Activated naive CD4-positive, alpha-beta T cell treated with anti-CD3 and anti-CD28 coated beads, Interleukin-2, amount 10 ng/mL, durations not matched to agents 7 days and 5 days (primary cell): ENCODE results near the gene KRTAP1-1.
"Not testable (repeated sequence)": the region's sequence is repeated elsewhere in the genome, so short reads cannot be mapped to it uniquely, and the experiment has no call there.

Experiments
- CTCF ChIA-PET: fragments of 350-600 bp; sonication (Branson Sonifier 250); formaldehyde crosslinking; loops from one replicate; lab custom pipeline; 2021; ENCODE audit warnings: antibody characterized with exemption; lab: Charles Lee
- DNase-seq: peaks from one replicate; pipeline ENCODE4 v3.0.0-alpha.2; 2020
- H3K27ac Mint-ChIP-seq: one replicate; pipeline ENCODE4 v1.8.0; 2021; ENCODE audit warnings: mild to moderate bottlenecking, moderate library complexity, mixed read lengths
- H3K27me3 Mint-ChIP-seq: one replicate; pipeline ENCODE4 v1.8.0; 2021; ENCODE audit warnings: mild to moderate bottlenecking, mixed read lengths
- H3K36me3 Mint-ChIP-seq: one replicate; pipeline ENCODE4 v1.8.0; 2021; ENCODE audit warnings: mixed read lengths
- H3K4me1 Mint-ChIP-seq: one replicate; pipeline ENCODE4 v1.8.0; 2021; ENCODE audit warnings: mixed read lengths
- H3K4me3 Mint-ChIP-seq: one replicate; pipeline ENCODE4 v1.8.0; 2021; ENCODE audit warnings: mild to moderate bottlenecking, moderate library complexity, mixed read lengths
- H3K9me3 Mint-ChIP-seq: one replicate; pipeline ENCODE4 v1.8.0; 2021; ENCODE audit warnings: mixed read lengths

Gene KRTAP1-1

GRCh38 chr17:41063449-41063848 is 22.2 kb upstream of the KRTAP1-1 start:
- Mint-ChIP-seq H3K36me3 (no peaks in the 10 kb centered on the region), H3K9me3 (no peaks in the 10 kb centered on the region), H3K27ac (no peak overlapping the region), H3K4me1 (no peaks in the 10 kb centered on the region), H3K4me3 (no peak overlapping the region), H3K27me3 (peaks cover 21% of the 10 kb centered on the region)
- CTCF ChIA-PET, result no interaction called here
- DNase-seq, result no peak

GRCh38 chr17:41061964-41062363 is 20.7 kb upstream of the KRTAP1-1 start:
- Mint-ChIP-seq H3K9me3 (peaks cover 6% of the 10 kb centered on the region), H3K27ac (no peak overlapping the region), H3K27me3 (peaks cover 21% of the 10 kb centered on the region), H3K4me1 (no peaks in the 10 kb centered on the region), H3K36me3 (no peaks in the 10 kb centered on the region), H3K4me3 (no peak overlapping the region)
- DNase-seq, result no peak
- CTCF ChIA-PET, result no interaction called here

GRCh38 chr17:41060052-41060604 is 18.9 kb upstream of the KRTAP1-1 start, which contains the start of gene KRTAP2-3:
TSS of gene KRTAP2-3 (minus strand) at chr17:41060114. CDS start at chr17:41060050, 64 bp downstream.
- peaks cover 21% of the 10 kb centered on the region for H3K27me3 Mint-ChIP-seq
- DNase-seq, result no peak
- H3K36me3 Mint-ChIP-seq, result no peaks in the 10 kb centered on the region
- H3K4me3 Mint-ChIP-seq, result no peak within 1 kb of the TSS
- no peaks in the 10 kb centered on the region for H3K4me1 Mint-ChIP-seq
- peaks cover 6% of the 10 kb centered on the region for H3K9me3 Mint-ChIP-seq
- CTCF ChIA-PET, result no interaction called here
- no peak within 1 kb of the TSS for H3K27ac Mint-ChIP-seq

DNA sequence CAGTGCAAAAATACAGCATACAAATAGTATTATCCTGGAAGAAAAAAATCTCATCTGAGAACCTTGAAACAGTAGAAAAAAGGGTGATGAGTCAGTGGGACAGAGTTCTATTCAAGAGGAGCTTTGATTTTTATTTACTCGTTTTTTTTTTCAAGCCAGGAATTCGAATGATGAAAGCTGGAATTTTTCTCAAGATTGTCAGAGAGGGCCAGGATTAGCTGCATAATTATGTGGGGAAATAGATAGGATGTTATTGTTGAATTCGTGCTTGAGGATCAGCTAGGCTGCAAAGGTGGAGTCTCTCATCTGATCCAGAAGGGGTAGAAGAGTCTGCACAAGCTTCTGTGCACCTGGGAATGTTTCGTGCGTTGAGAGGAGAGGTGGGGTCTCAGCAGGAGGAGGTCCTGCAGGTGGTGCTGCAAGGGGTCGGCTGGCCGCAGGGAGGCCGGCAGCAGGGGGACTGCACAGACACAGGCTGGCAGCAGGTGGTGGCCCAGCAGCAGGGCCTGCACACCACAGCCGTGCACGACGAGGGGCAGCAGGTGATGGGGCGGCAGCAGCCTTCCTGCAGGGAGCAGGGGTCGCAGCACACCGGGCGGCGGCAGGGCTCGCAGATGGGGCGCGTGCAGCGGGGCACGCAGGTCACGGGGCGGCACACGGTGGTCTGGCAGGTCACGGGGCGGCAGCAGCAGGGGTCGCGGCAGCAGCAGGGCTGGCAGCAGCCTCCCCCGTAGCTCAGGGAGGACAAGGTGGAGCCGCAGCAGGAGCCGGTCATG is 18.2 kb upstream of the KRTAP1-1 start:
- not testable (repeated sequence) for H3K9me3 Mint-ChIP-seq, H3K36me3 Mint-ChIP-seq, H3K4me3 Mint-ChIP-seq, H3K27ac Mint-ChIP-seq, DNase-seq, H3K4me1 Mint-ChIP-seq
- H3K27me3 Mint-ChIP-seq, result peaks cover 21% of the 10 kb centered on the region
- CTCF ChIA-PET, result interaction anchor here (1.0 to 1.1 kb wide), 2 partner anchors 9 to 12 kb away, joined by 3 to 4 read pairs; partner anchors contain the start of gene KRTAP2-1

GRCh38 chr17:41058741-41059140 is 17.5 kb upstream of the KRTAP1-1 start:
- CTCF ChIA-PET, result interaction anchor here (1.0 to 1.1 kb wide), 2 partner anchors 10 to 11 kb away, joined by 3 to 4 read pairs; partner anchors contain the start of gene KRTAP2-1
- Mint-ChIP-seq H3K4me1 (no peaks in the 10 kb centered on the region), H3K27ac (no peak overlapping the region), H3K36me3 (no peaks in the 10 kb centered on the region), H3K4me3 (no peak overlapping the region), H3K27me3 (peaks cover 21% of the 10 kb centered on the region), H3K9me3 (peaks cover 6% of the 10 kb centered on the region)
- no peak for DNase-seq

DNA sequence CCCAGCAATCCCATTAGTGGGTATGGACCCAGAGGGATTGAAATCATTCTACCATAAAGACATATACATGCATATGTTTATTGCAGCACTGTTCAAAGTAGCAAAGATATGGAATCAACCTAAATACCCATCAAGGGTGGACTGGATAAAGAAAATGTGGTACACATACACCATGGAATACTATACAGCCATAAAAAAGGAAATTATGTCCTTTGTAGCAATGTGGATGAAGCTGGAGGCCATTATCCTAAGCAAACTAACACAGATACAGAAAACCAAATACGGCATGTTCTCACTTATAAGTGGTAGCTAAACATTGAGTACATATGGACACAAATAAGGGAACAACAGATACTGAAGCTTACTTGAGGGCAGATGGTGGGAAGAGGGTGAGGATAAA is 16.3 kb upstream of the KRTAP1-1 start:
- CTCF ChIA-PET, result no interaction called here
- H3K27me3 Mint-ChIP-seq, result peaks cover 21% of the 10 kb centered on the region
- no peak overlapping the region for H3K27ac Mint-ChIP-seq

DNA sequence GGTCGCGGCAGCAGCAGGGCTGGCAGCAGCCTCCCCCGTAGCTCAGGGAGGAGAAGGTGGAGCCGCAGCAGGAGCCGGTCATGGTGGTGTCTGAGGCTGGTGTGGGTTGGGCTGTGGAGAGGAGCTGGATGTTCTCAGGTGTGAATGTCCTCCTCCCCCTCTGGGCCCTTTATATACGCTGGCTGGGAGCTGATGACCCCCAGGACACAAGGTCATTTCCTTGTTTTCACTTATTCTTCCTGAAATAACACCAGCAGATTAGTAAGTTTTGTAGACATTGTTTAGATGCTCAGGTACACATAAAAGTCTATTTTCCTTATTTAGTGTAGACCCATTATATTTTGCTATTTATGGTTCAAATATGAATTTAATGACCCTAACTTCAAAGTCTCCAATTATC is 13.9 kb upstream of the KRTAP1-1 start, which contains the start of gene KRTAP2-2:
Gene KRTAP2-2 (minus strand): TSS at position 101 of the 400 bp plus-strand sequence. CDS start 19 bp downstream, at position 82.
- H3K4me1 Mint-ChIP-seq, H3K9me3 Mint-ChIP-seq, H3K36me3 Mint-ChIP-seq, H3K4me3 Mint-ChIP-seq, DNase-seq, H3K27ac Mint-ChIP-seq, CTCF ChIA-PET: not testable (repeated sequence)
- peaks cover 12% of the 10 kb centered on the region for H3K27me3 Mint-ChIP-seq

More for the DNA sequence above, 16.3 kb upstream of the KRTAP1-1 start:
- Mint-ChIP-seq H3K9me3 (peaks cover 6% of the 10 kb centered on the region), H3K4me3 (no peak overlapping the region), H3K4me1 (no peaks in the 10 kb centered on the region), H3K36me3 (no peaks in the 10 kb centered on the region)
- DNase-seq, result no peak

- H3K4me3 Mint-ChIP-seq, CTCF ChIA-PET, H3K9me3 Mint-ChIP-seq, H3K36me3 Mint-ChIP-seq, H3K4me1 Mint-ChIP-seq, H3K27me3 Mint-ChIP-seq, DNase-seq, H3K27ac Mint-ChIP-seq: not testable (repeated sequence)
Measured at GRCh38 chr17:41054556-41054955, 13.3 kb upstream of the KRTAP1-1 start.

DNA sequence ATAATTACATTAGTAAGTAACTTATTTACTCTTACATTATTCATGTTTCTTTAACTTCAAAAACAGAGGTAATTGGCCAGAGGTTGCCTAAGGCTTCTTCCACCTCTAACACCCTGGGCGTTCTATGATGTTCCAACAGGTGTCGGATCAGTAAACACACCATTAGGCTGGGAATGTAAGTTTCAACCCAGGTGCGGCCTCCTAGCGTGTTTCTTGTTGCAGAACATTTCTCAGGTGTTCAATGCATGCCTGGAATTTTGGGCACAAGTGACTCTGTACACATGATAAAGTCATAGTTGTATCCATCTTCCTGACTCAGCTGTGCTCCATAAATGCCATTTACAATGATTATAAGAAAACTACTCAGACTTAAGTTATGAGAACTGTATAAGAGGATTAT is 12.8 kb upstream of the KRTAP1-1 start:
- Mint-ChIP-seq H3K4me1 (no peaks in the 10 kb centered on the region), H3K27me3 (peaks cover 5% of the 10 kb centered on the region), H3K36me3 (no peaks in the 10 kb centered on the region), H3K9me3 (peaks cover 6% of the 10 kb centered on the region), H3K4me3 (no peak overlapping the region), H3K27ac (no peak overlapping the region)
- no peak for DNase-seq
- CTCF ChIA-PET, result no interaction called here

DNA sequence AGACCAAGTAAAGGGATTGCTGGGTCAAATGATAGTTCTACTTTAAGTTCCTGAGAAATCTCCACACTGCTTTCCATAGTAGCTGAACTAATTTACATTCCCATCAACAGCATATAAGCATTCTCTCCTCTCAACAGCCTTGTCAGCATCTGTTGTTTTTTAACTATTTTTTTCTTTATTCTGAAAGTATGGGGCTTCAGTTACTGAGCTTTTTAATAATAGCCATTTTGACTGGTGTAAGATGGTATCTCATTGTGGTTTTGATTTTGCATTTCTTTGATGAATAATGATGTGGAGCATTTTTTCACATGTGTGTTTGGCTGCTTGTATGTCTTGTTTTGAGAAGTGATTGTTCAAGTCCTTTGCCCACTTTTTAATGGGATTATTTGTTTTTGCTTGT is 11.3 kb upstream of the KRTAP1-1 start:
- no peaks in the 10 kb centered on the region for H3K4me1 Mint-ChIP-seq
- CTCF ChIA-PET, result no interaction called here
- H3K27me3 Mint-ChIP-seq, result peaks cover 17% of the 10 kb centered on the region
- no peak for DNase-seq
- H3K4me3 Mint-ChIP-seq, result no peak overlapping the region
- H3K36me3 Mint-ChIP-seq, result no peaks in the 10 kb centered on the region
- peaks cover 4% of the 10 kb centered on the region for H3K9me3 Mint-ChIP-seq
- no peak overlapping the region for H3K27ac Mint-ChIP-seq

- Mint-ChIP-seq H3K27me3 (peaks cover 36% of the 10 kb centered on the region), H3K4me1 (no peaks in the 10 kb centered on the region), H3K27ac (no peak overlapping the region), H3K4me3 (no peak overlapping the region), H3K36me3 (no peaks in the 10 kb centered on the region), H3K9me3 (no peaks in the 10 kb centered on the region)
- no peak for DNase-seq
- CTCF ChIA-PET, result no interaction called here
Measured at GRCh38 chr17:41049110-41049509, 7.9 kb upstream of the KRTAP1-1 start.

DNA sequence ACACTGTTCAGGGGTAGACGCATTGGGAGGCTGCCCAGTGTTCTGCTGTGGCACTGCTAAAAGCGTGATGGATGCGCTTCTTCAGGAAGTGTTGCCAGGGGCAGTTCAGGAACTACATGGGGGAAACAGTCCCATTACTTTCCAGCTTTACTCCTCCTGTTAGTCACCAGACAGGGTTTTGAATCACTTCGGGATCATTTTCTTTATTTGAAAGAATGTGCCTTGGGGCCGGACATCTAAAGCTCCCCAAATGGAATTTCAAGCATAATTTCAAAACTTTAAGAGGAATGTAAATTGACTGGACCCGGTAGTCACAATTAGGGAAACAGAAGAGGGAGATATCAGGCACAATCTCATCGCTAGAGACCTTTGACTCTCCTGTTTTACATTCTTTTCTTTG is 7.2 kb upstream of the KRTAP1-1 start:
- no peak overlapping the region for H3K27ac Mint-ChIP-seq
- H3K4me3 Mint-ChIP-seq, result no peak overlapping the region
- CTCF ChIA-PET, result no interaction called here
- no peaks in the 10 kb centered on the region for H3K9me3 Mint-ChIP-seq
- no peaks in the 10 kb centered on the region for H3K4me1 Mint-ChIP-seq
- H3K36me3 Mint-ChIP-seq, result no peaks in the 10 kb centered on the region
- H3K27me3 Mint-ChIP-seq, result peaks cover 36% of the 10 kb centered on the region
- no peak for DNase-seq

DNA sequence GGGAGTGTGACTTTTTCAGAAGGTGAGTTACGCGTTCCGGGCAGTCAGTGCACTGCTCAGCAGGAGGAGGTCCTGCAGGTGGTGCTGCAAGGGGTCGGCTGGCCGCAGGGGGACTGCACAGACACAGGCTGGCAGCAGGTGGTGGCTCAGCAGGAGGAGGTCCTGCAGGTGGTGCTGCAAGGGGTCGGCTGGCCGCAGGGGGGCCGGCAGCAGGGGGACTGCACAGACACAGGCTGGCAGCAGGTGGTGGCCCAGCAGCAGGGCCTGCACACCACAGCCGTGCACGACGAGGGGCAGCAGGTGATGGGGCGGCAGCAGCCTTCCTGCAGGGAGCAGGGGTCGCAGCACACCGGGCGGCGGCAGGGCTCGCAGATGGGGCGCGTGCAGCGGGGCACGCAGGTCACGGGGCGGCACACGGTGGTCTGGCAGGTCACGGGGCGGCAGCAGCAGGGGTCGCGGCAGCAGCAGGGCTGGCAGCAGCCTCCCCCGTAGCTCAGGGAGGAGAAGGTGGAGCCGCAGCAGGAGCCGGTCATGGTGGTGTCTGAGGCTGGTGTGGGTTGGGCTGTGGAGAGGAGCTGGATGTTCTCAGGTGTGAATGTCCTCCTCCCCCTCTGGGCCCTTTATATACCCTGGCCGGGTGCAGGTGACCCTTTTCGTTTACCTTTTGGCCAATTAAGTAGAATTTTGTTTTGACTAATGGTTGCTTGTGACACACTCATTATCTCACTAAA is 5.7 kb upstream of the KRTAP1-1 start, which contains the start of gene KRTAP2-1:
Gene KRTAP2-1 (minus strand): TSS at position 582 of the 731 bp plus-strand sequence. CDS start 49 bp downstream, at position 533.
- H3K27me3 Mint-ChIP-seq, result peaks cover 36% of the 10 kb centered on the region
- H3K9me3 Mint-ChIP-seq, H3K36me3 Mint-ChIP-seq, H3K27ac Mint-ChIP-seq, H3K4me1 Mint-ChIP-seq, DNase-seq, H3K4me3 Mint-ChIP-seq: not testable (repeated sequence)
- CTCF ChIA-PET, result interaction anchor here (1.0 kb wide), 1 partner anchor 12 kb away, joined by 4 read pairs; no protein-coding TSS in a partner anchor

- H3K36me3 Mint-ChIP-seq, result no peaks in the 10 kb centered on the region
- no peaks in the 10 kb centered on the region for H3K4me1 Mint-ChIP-seq
- H3K9me3 Mint-ChIP-seq, result no peaks in the 10 kb centered on the region
- CTCF ChIA-PET, result no interaction called here
- H3K27ac Mint-ChIP-seq, result no peak overlapping the region
- no peak for DNase-seq
- no peak overlapping the region for H3K4me3 Mint-ChIP-seq
- H3K27me3 Mint-ChIP-seq, result peaks cover 30% of the 10 kb centered on the region
Measured at GRCh38 chr17:41042953-41043352, 1.7 kb upstream of the KRTAP1-1 start.
